ENCODE results near the gene MAU2.

GRCh38 chr19:19403373-19403901 lies 82.8 kb downstream of the MAU2 start:
- TF ChIP-seq POLR2A (IDR thresholded peaks at IDR 0.05; ENCODE audit: low read depth, low read length) (no peak), POLR2AphosphoS5 (IDR thresholded peaks at IDR 0.05; ENCODE audit: low read depth, low read length) (no peak)
